Retinal pigment epithelial cell (primary cell): ENCODE measurements around the gene EXOC1.

Experiments
- DNase-seq: peaks from one replicate; pipeline ENCODE4 v3.0.0-alpha.2; 2010; ENCODE audit warnings: low read depth
- H3K4me3 ChIP-seq: 2 replicates; pipeline ENCODE4 v1.5.1; 2011; ENCODE audit warnings: mild to moderate bottlenecking, low read length, control low read depth, moderate library complexity
- CTCF ChIP-seq: conservative IDR thresholded peaks from 2 replicates; pipeline ENCODE4 v1.5.1; 2011; ENCODE audit warnings: low read depth, low read length, control low read depth, inconsistent platforms

Gene EXOC1

GRCh38 chr4:55853484-55854046, at the start of gene EXOC1:
Gene EXOC1 (plus strand): TSS chr4:55853648. CDS start chr4:55858324, 4,676 bp downstream.
- no peak for TF ChIP-seq CTCF
- DNase-seq = peak; percentile 84
- H3K4me3 ChIP-seq = peak within 1 kb of the TSS; percentile 95

GRCh38 chr4:55807556-55807955, 45.9 kb upstream of the EXOC1 start:
- TF ChIP-seq CTCF = no peak
- no peak overlapping the region for H3K4me3 ChIP-seq
- DNase-seq = no peak

GRCh38 chr4:55808186-55808585, 45.3 kb upstream of the EXOC1 start:
- no peak for TF ChIP-seq CTCF
- H3K4me3 ChIP-seq = no peak overlapping the region
- DNase-seq = no peak

GRCh38 chr4:55808632-55809031, 44.8 kb upstream of the EXOC1 start:
- DNase-seq = no peak
- no peak for TF ChIP-seq CTCF
- H3K4me3 ChIP-seq = no peak overlapping the region

GRCh38 chr4:55817691-55818090, 35.8 kb upstream of the EXOC1 start:
- H3K4me3 ChIP-seq = no peak overlapping the region
- no peak for DNase-seq
- no peak for TF ChIP-seq CTCF

- no peak for TF ChIP-seq CTCF
- no peak for DNase-seq
- peak within 1 kb of the TSS; percentile 40 for H3K4me3 ChIP-seq
Measured at GRCh38 chr4:55819634-55820033, 33.8 kb upstream of the EXOC1 start, which contains the start of gene EXOC1L. Gene EXOC1L (plus strand): TSS chr4:55819790. CDS start chr4:55820027, 237 bp downstream.

- no peak overlapping the region for H3K4me3 ChIP-seq
- DNase-seq = no peak
- no peak for TF ChIP-seq CTCF
Measured at GRCh38 chr4:55820279-55820678, 33.2 kb upstream of the EXOC1 start.
